DOHH2 (cell line): Measurements from ENCODE around the gene ZNF669.

ENCODE experiments used
- H3F3A ChIP-seq: fragments of 200-600 bp; sonication (generic), shearing (Covaris generic); 2 replicates; pipeline ENCODE4 v1.6.0; 2016; ENCODE audit warnings: antibody characterized with exemption, mild to moderate bottlenecking; ENCODE audit not compliant: control insufficient read depth, insufficient read depth
- H3K27ac ChIP-seq: fragments of 200-600 bp; sonication (generic); 2 replicates; pipeline ENCODE4 v1.5.1; 2014; ENCODE audit warnings: low read depth, mild to moderate bottlenecking, low read length, moderate library complexity
- H3K27me3 ChIP-seq: fragments of 200-600 bp; sonication (generic); 2 replicates; pipeline ENCODE4 v1.6.1; 2014; ENCODE audit warnings: mild to moderate bottlenecking, low read length, mixed read lengths; ENCODE audit not compliant: control insufficient read depth
- H3K36me3 ChIP-seq: fragments of 200-600 bp; sonication (generic); 2 replicates; pipeline ENCODE4 v1.6.1; 2014; ENCODE audit warnings: mild to moderate bottlenecking, low read length, moderate library complexity, mixed read lengths; ENCODE audit not compliant: control insufficient read depth
- H3K4me1 ChIP-seq: fragments of 200-600 bp; sonication (generic); 2 replicates; pipeline ENCODE4 v1.6.1; 2014; ENCODE audit warnings: mild to moderate bottlenecking, low read length, mixed read lengths; ENCODE audit not compliant: control insufficient read depth
- H3K4me2 ChIP-seq: fragments of 200-600 bp; sonication (generic); 2 replicates; pipeline ENCODE4 v1.6.0; 2014; ENCODE audit warnings: mild to moderate bottlenecking, low read length, moderate library complexity
- H3K4me3 ChIP-seq: fragments of 200-600 bp; sonication (generic); 2 replicates; pipeline ENCODE4 v1.5.1; 2014; ENCODE audit warnings: mild to moderate bottlenecking, low read length, mixed read lengths
- H3K79me2 ChIP-seq: fragments of 200-600 bp; sonication (generic); 2 replicates; pipeline ENCODE4 v1.6.1; 2014; ENCODE audit warnings: mild to moderate bottlenecking, low read length, mixed read lengths; ENCODE audit not compliant: control insufficient read depth
- H3K9me2 ChIP-seq: fragments of 200-600 bp; sonication (generic); replicated peaks from 2 replicates; pipeline ENCODE4 v1.6.1; 2014; ENCODE audit warnings: mild to moderate bottlenecking, low read length, mixed read lengths; ENCODE audit not compliant: control insufficient read depth
- H3K9me3 ChIP-seq: fragments of 200-600 bp; sonication (generic); 2 replicates; pipeline ENCODE4 v1.6.1; 2014; ENCODE audit warnings: antibody characterized with exemption, low read length, mixed read lengths; ENCODE audit not compliant: control insufficient read depth, insufficient read depth
- H4K20me1 ChIP-seq: fragments of 200-600 bp; sonication (generic); 2 replicates; pipeline ENCODE4 v1.6.0; 2014; ENCODE audit warnings: low read depth, mild to moderate bottlenecking, antibody characterized with exemption, low read length, moderate library complexity; ENCODE audit not compliant: control insufficient read depth, insufficient read depth
- CTCF ChIP-seq: fragments of 200-600 bp; sonication (generic); IDR thresholded peaks from one replicate; pipeline ENCODE4 v1.5.1; 2014; ENCODE audit warnings: antibody characterized with exemption, mild to moderate bottlenecking, low read depth, low read length; ENCODE audit not compliant: poor library complexity, severe bottlenecking
- EZH2phosphoT487 ChIP-seq: fragments of 200-600 bp; sonication (generic); IDR thresholded peaks from 2 replicates; pipeline ENCODE4 v1.6.1; 2017; ENCODE audit warnings: borderline replicate concordance, mild to moderate bottlenecking, antibody characterized with exemption, low read length, moderate library complexity, mixed read lengths

Gene ZNF669

GRCh38 chr1:247077213-247077612 is 26.9 kb downstream of the ZNF669 start:
- Histone ChIP-seq H3K27me3 (no peaks in the 10 kb centered on the region), H3K9me3 (peaks cover 16% of the 10 kb centered on the region; the same call in 1 of the 2 replicates), H3F3A (no peaks in the 10 kb centered on the region), H3K27ac (no peak overlapping the region), H3K4me3 (peak overlapping the region; percentile 85), H4K20me1 (no peaks in the 10 kb centered on the region), H3K36me3 (peaks cover 32% of the 10 kb centered on the region), H3K4me2 (peak overlapping the region; percentile 77), H3K4me1 (peaks cover 24% of the 10 kb centered on the region), H3K79me2 (peaks cover 61% of the 10 kb centered on the region), H3K9me2 (no peaks in the 10 kb centered on the region)
- TF ChIP-seq EZH2phosphoT487, result no peak
- peak; percentile 9 for TF ChIP-seq CTCF

DNA sequence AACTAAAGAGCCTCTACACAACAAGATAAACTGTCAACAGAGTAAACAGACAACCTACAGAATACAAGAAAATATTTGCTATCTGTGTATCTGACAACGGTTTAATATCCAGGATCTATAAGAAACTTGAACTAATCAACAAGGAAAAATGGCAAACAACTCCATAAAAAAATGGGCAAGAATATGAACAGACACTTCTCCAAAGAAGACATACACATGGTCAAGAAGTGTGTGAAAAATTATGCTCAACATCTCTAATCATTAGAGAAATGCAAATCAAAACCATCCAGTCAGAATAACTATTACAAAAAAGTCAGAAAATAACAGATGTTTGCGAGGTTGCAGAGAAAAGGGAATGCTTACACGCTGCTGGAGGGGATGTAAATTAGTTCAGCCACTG is 33.5 kb downstream of the ZNF669 start:
- peaks cover 40% of the 10 kb centered on the region; the same call in 1 of the 2 replicates for H3K9me3 ChIP-seq
- H3K36me3 ChIP-seq, result peaks cover 24% of the 10 kb centered on the region
- H3K79me2 ChIP-seq, result peaks cover 91% of the 10 kb centered on the region
- H3K9me2 ChIP-seq, result no peaks in the 10 kb centered on the region
- no peaks in the 10 kb centered on the region for H3K4me1 ChIP-seq
- no peak overlapping the region for H3K27ac ChIP-seq
- H3K27me3 ChIP-seq, result no peaks in the 10 kb centered on the region
- H3K4me3 ChIP-seq, result no peak overlapping the region
- no peak overlapping the region for H3K4me2 ChIP-seq
- no peaks in the 10 kb centered on the region for H3F3A ChIP-seq
- no peak for TF ChIP-seq CTCF
- no peaks in the 10 kb centered on the region for H4K20me1 ChIP-seq

GRCh38 chr1:247064304-247064703 is 39.9 kb downstream of the ZNF669 start:
- Histone ChIP-seq H3K4me2 (no peak overlapping the region), H3K27me3 (no peaks in the 10 kb centered on the region), H3K9me3 (peaks cover 30% of the 10 kb centered on the region; the same call in 1 of the 2 replicates), H3K27ac (no peak overlapping the region), H4K20me1 (no peaks in the 10 kb centered on the region), H3K4me3 (no peak overlapping the region), H3K9me2 (no peaks in the 10 kb centered on the region), H3K79me2 (peaks cover 85% of the 10 kb centered on the region), H3K36me3 (peaks cover 10% of the 10 kb centered on the region; the same call in 1 of the 2 replicates), H3K4me1 (no peaks in the 10 kb centered on the region), H3F3A (no peaks in the 10 kb centered on the region)
- no peak for TF ChIP-seq CTCF
- no peak for TF ChIP-seq EZH2phosphoT487
